Astrocyte of the cerebellum (primary cell): ENCODE measurements around the gene SPAG5.
"Not testable (repeated sequence)": the region's sequence is repeated elsewhere in the genome, so short reads cannot be mapped to it uniquely, and the experiment has no call there.

Experiments
- DNase-seq: peaks from one replicate; pipeline ENCODE4 v3.0.0-alpha.2; 2011; ENCODE audit warnings: low read depth
- H3K4me3 ChIP-seq: 2 replicates; pipeline ENCODE4 v1.5.1; 2011; ENCODE audit warnings: mild to moderate bottlenecking, low read depth, low read length, moderate library complexity
- CTCF ChIP-seq: IDR thresholded peaks from 2 replicates; pipeline ENCODE4 v1.5.1; 2012; ENCODE audit warnings: low read length, low read depth, moderate library complexity, mild to moderate bottlenecking; ENCODE audit errors: missing control alignments
- in situ Hi-C: cut with HindIII; loops from 2 replicates; pipeline ENCODE4 v1.10.0; 2017; ENCODE audit warnings: low sequenced_read_pairs

SPAG5 gene

GRCh38 chr17:28612936-28613872, 14.4 kb upstream of the SPAG5 start:
- TF ChIP-seq CTCF: peak; percentile 82
- no peak overlapping the region for H3K4me3 ChIP-seq
- in situ Hi-C loops: no loop called here
- DNase-seq: peak; percentile 20

- DNase-seq: no peak
- no peak overlapping the region for H3K4me3 ChIP-seq
- in situ Hi-C loops: no loop called here
- no peak for TF ChIP-seq CTCF
Observed at GRCh38 chr17:28612531-28612930, 13.7 kb upstream of the SPAG5 start.

GRCh38 chr17:28610376-28610775, 11.6 kb upstream of the SPAG5 start:
- no peak overlapping the region for H3K4me3 ChIP-seq
- no peak for TF ChIP-seq CTCF
- DNase-seq: no peak
- in situ Hi-C loops: no loop called here

GRCh38 chr17:28604031-28604430, 5.2 kb upstream of the SPAG5 start:
- H3K4me3 ChIP-seq, in situ Hi-C loops, DNase-seq: not testable (repeated sequence)

- DNase-seq: peak; percentile 60
- no peak for TF ChIP-seq CTCF
- in situ Hi-C loops: no loop called here
- H3K4me3 ChIP-seq: peak overlapping the region; percentile 75
Observed at GRCh38 chr17:28599311-28600184, 723 bp upstream of the SPAG5 start.

GRCh38 chr17:28598389-28598788, 436 bp downstream of the SPAG5 start:
- DNase-seq: no peak
- no peak for TF ChIP-seq CTCF
- peak overlapping the region; percentile 75 for H3K4me3 ChIP-seq
- in situ Hi-C loops: no loop called here
